ENCODE measurements around the gene POU2AF3.

DNA sequence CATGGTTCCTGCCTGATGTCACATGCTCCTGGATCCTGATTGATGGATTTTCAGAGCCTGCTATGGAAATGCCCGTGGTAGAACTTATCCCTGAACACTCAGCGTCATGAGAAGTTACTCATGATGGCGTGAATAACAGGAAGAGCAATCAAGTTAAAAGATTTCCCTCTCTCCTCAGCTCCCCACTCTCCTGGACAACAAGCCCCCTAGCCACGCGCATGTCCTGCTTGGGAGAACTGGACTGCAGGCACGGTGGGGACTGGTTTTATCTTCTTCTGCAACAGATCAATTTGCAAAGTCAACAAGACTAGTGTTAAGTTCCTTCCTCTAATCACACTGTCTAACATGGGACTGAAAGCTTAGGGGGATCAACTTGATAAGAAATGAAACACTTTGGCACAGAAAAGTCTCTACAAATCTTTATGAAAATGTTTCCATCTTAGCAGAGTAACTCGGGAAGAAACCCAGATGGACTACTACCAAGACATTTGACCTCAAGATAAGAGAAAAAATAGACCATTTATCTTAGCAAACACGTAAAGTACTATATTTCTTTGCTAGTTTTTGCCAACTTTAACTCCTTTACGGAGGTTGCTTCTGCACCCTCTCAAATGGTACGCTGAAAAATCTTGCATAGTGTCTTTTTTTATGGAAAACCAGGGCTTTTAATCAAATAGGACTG lies 53.2 kb downstream of the POU2AF3 start:
- TF ChIP-seq POLR2A (IDR thresholded peaks at IDR 0.05; ENCODE audit: low read depth, low read length), result no peak; the same call in none of the 2 replicates
- TF ChIP-seq TAF1 (IDR thresholded peaks at IDR 0.05; ENCODE audit: borderline replicate concordance, low read depth, low read length), result no peak
- peak; percentile 15; the same call in 1 of the 2 replicates for TF ChIP-seq POLR2AphosphoS5 (IDR thresholded peaks at IDR 0.05; ENCODE audit: low read depth, low read length)
